Panc1 (cell line): ENCODE measurements around the gene TOR1AIP2. TPM values are rescaled to one million over a fixed set of nuclear protein-coding genes. Genes with fewer than 3 reads are reported as not detected.

ENCODE experiments used
- ATAC-seq: fragments of 200-7000 bp; cut with Tn5 transposase; 2 replicates; pipeline ENCODE4 v1.9.1; 2020; ENCODE audit warnings: mild to moderate bottlenecking, moderate library complexity
- BruUV-seq: library from RNA; stranded (reverse); fragments of 400-500 nt; replicated peaks from 2 replicates; lab custom pipeline; 2021; lab: Mats Ljungman, UMichigan
- CTCF ChIA-PET: fragments of 300-600 bp; sonication (Branson Sonifier 250); formaldehyde crosslinking; loops from one replicate; lab custom pipeline; 2022; ENCODE audit warnings: antibody characterized with exemption; lab: Charles Lee
- POLR2A ChIA-PET: fragments of 300-600 bp; sonication (Branson Sonifier 250); formaldehyde crosslinking; loops from one replicate; lab custom pipeline; 2022; ENCODE audit warnings: antibody characterized with exemption; lab: Charles Lee
- DNase-seq: peaks from one replicate; pipeline ENCODE4 v3.0.0-alpha.2; 2010; ENCODE audit warnings: low read depth, low spot score
- H3K27ac ChIP-seq: 2 replicates; pipeline ENCODE4 v1.5.1; 2011; ENCODE audit warnings: mild to moderate bottlenecking, low read length, inconsistent platforms
- H3K27me3 ChIP-seq: fragments of 200-500 bp; sonication (Bioruptor generic); 2 replicates; pipeline ENCODE4 v1.6.0; 2014; ENCODE audit warnings: low read length, inconsistent platforms; ENCODE audit not compliant: control insufficient read depth, insufficient read depth
- H3K36me3 ChIP-seq: fragments of 200-500 bp; sonication (Bioruptor generic); 2 replicates; pipeline ENCODE4 v1.5.1; 2014; ENCODE audit warnings: inconsistent platforms, mild to moderate bottlenecking, low read length, moderate library complexity; ENCODE audit not compliant: control insufficient read depth, insufficient read depth
- H3K4me1 ChIP-seq: 2 replicates; pipeline ENCODE4 v1.5.1; 2011; ENCODE audit warnings: inconsistent platforms, mild to moderate bottlenecking, low read length, moderate library complexity; ENCODE audit not compliant: control insufficient read depth, insufficient read depth
- H3K4me3 ChIP-seq, 2 experiments: 2 replicates each; pipeline ENCODE4 v1.5.1; 2011 to 2012; ENCODE audit warnings: low read depth in 2 of 2, low read length in 2 of 2, mild to moderate bottlenecking in 2 of 2, inconsistent platforms in 1 of 2, moderate library complexity in 1 of 2
- H3K9me3 ChIP-seq: fragments of 200-500 bp; sonication (Bioruptor generic); 2 replicates; pipeline ENCODE4 v1.5.1; 2014; ENCODE audit warnings: low read depth, mild to moderate bottlenecking, inconsistent platforms, low read length, moderate library complexity; ENCODE audit not compliant: control insufficient read depth, insufficient read depth
- CTCF ChIP-seq: fragments of 450-650 bp; IDR thresholded peaks from 2 replicates; pipeline ENCODE4 v1.5.1; 2017; ENCODE audit warnings: mild to moderate bottlenecking
- POLR2AphosphoS5 ChIP-seq: IDR thresholded peaks from 2 replicates; pipeline ENCODE4 v1.6.1; 2012; ENCODE audit warnings: mild to moderate bottlenecking, low read depth, low read length, moderate library complexity
- REST ChIP-seq, 2 experiments: IDR thresholded peaks; 2 replicates each; pipeline ENCODE4 v1.6.1; 2011 to 2012; ENCODE audit warnings: low read depth in 2 of 2, control low read depth in 1 of 2, low read length in 1 of 2, mild to moderate bottlenecking in 1 of 2, moderate library complexity in 1 of 2; ENCODE audit not compliant: insufficient read depth in 1 of 2
- SIN3A ChIP-seq: IDR thresholded peaks from 2 replicates; pipeline ENCODE4 v1.6.1; 2012; ENCODE audit warnings: low read depth, mild to moderate bottlenecking, low read length, moderate library complexity, borderline replicate concordance; ENCODE audit not compliant: insufficient read depth
- TCF7L2 ChIP-seq: IDR thresholded peaks from 2 replicates; pipeline ENCODE4 v1.6.1; 2011; ENCODE audit warnings: mild to moderate bottlenecking, low read depth, low read length, inconsistent platforms
- in situ Hi-C: cut with HindIII; loops from 2 replicates; pipeline ENCODE4 v1.10.0; 2016; ENCODE audit warnings: low sequenced_read_pairs, low pct_unique_long_range_greater_than_20kb
- intact Hi-C: fragments of 100-400 bp; cut with micrococcal nuclease; formaldehyde crosslinking; loops from one replicate; pipeline ENCODE4 v1.10.0; 2022; ENCODE audit not compliant: unreplicated experiment
- total RNA-seq: library from RNA; stranded (reverse); gene quantifications from one replicate; pipeline ENCODE4 v1.2.1, GENCODE V29; 2021; ENCODE audit not compliant: unreplicated experiment

TOR1AIP2 gene
- total RNA-seq, 1 experiment from 2014 or later, result 94.9 TPM

- ATAC-seq, result no peak
- TF ChIP-seq POLR2AphosphoS5, result no peak
- no peak for TF ChIP-seq TCF7L2
- TF ChIP-seq SIN3A, result no peak
- no peak overlapping the region for H3K27ac ChIP-seq
- POLR2A ChIA-PET, result no interaction called here
- CTCF ChIA-PET, result interaction anchor here (1.5 kb wide), 1 partner anchor 8 kb away, joined by 7 read pairs; no protein-coding TSS in a partner anchor
- H3K4me1 ChIP-seq, result peaks cover 12% of the 10 kb centered on the region; the same call in 1 of the 2 replicates
- no peaks in the 10 kb centered on the region for H3K27me3 ChIP-seq
- BruUV-seq, result no TSS peak
- H3K36me3 ChIP-seq, result no peaks in the 10 kb centered on the region
- no peak for DNase-seq
- in situ Hi-C loops (no loop called here), intact Hi-C loops (loop anchor here (10.0 kb wide), 1 partner anchor 223 kb away; the partner anchor contains the start of gene TDRD5)
- no peaks in the 10 kb centered on the region for H3K9me3 ChIP-seq
- no peak overlapping the region for H3K4me3 ChIP-seq
Observed at GRCh38 chr1:179817789-179818188, 59.8 kb downstream of the TOR1AIP2 start.

- DNase-seq, result no peak
- ChIA-PET CTCF (no interaction called here), POLR2A (no interaction called here)
- no peaks in the 10 kb centered on the region for H3K36me3 ChIP-seq
- intact Hi-C loops (loop anchor here (10.0 kb wide), 1 partner anchor 222 kb away; the partner anchor contains the start of gene TDRD5), in situ Hi-C loops (no loop called here)
- BruUV-seq, result no TSS peak
- H3K4me1 ChIP-seq, result peaks cover 12% of the 10 kb centered on the region; the same call in 1 of the 2 replicates
- no peak overlapping the region for H3K27ac ChIP-seq
- no peaks in the 10 kb centered on the region for H3K9me3 ChIP-seq
- no peak for TF ChIP-seq POLR2AphosphoS5
- no peak for TF ChIP-seq TCF7L2
- no peak for TF ChIP-seq SIN3A
- TF ChIP-seq CTCF, result no peak
- no peak for TF ChIP-seq REST (IDR thresholded peaks at IDR 0.05; ENCODE audit: insufficient read depth in 1 of 2, low read depth in 2 of 2, low read length in 1 of 2)
- H3K4me3 ChIP-seq, result no peak overlapping the region
- no peaks in the 10 kb centered on the region for H3K27me3 ChIP-seq
- ATAC-seq, result no peak
Observed at GRCh38 chr1:179817056-179817455, 60.5 kb downstream of the TOR1AIP2 start.

- Histone ChIP-seq H3K4me1 (peaks cover 12% of the 10 kb centered on the region; the same call in 1 of the 2 replicates), H3K27ac (no peak overlapping the region), H3K36me3 (no peaks in the 10 kb centered on the region), H3K27me3 (0 out of 2 replicates have a peak, but pooled peaks cover 2% of the 10 kb centered on the region), H3K4me3 (no peak overlapping the region), H3K9me3 (no peaks in the 10 kb centered on the region)
- no peak for DNase-seq
- in situ Hi-C loops (no loop called here), intact Hi-C loops (loop anchor here (10.0 kb wide), 1 partner anchor 222 kb away; the partner anchor contains the start of gene TDRD5)
- no peak for ATAC-seq
- ChIA-PET POLR2A (no interaction called here), CTCF (interaction anchor here (0.6 kb wide), 1 partner anchor 176 kb away, joined by 6 read pairs; no protein-coding TSS in a partner anchor)
- TF ChIP-seq REST (IDR thresholded peaks at IDR 0.05; ENCODE audit: insufficient read depth in 1 of 2, low read depth in 2 of 2, low read length in 1 of 2) (no peak), POLR2AphosphoS5 (no peak), TCF7L2 (no peak), SIN3A (no peak), CTCF (no peak)
- no TSS peak for BruUV-seq
Observed at GRCh38 chr1:179816196-179816960, 61.2 kb downstream of the TOR1AIP2 start.
